Adrenal gland (tissue), 5 donors: ENCODE measurements around the gene EFNA4.

Source experiments
- CTCF ChIP-seq, 6 experiments: fragments of 450-650 bp in 4 of 6; fragments of 200-600 bp in 2 of 6; sonication (generic) in 1 of 6; IDR thresholded peaks; 1 replicate in 5 of 6; 2 replicates in 1 of 6; pipeline versions ENCODE4 v1.5.1 to v1.8.0; 2016 to 2021; ENCODE audit warnings: antibody characterized with exemption in 6 of 6, mild to moderate bottlenecking in 2 of 6, moderate library complexity in 1 of 6
- POLR2A ChIP-seq, 2 donors: fragments of 450-650 bp; IDR thresholded peaks; one replicate each; pipeline ENCODE4 v1.6.1; 2017; ENCODE audit warnings: antibody characterized with exemption in 2 of 2, mild to moderate bottlenecking in 2 of 2, moderate library complexity in 1 of 2
- donor health status: DM: no; HTN: no; CAD: no.

GRCh38 chr1:155057104-155057503 lies 6.4 kb upstream of the EFNA4 start:
- TF ChIP-seq CTCF (IDR thresholded peaks at IDR 0.05) (no peak), POLR2A (IDR thresholded peaks at IDR 0.05) (no peak)
